ENCODE results near the gene RNF220.

- TF ChIP-seq, protein P1, sequence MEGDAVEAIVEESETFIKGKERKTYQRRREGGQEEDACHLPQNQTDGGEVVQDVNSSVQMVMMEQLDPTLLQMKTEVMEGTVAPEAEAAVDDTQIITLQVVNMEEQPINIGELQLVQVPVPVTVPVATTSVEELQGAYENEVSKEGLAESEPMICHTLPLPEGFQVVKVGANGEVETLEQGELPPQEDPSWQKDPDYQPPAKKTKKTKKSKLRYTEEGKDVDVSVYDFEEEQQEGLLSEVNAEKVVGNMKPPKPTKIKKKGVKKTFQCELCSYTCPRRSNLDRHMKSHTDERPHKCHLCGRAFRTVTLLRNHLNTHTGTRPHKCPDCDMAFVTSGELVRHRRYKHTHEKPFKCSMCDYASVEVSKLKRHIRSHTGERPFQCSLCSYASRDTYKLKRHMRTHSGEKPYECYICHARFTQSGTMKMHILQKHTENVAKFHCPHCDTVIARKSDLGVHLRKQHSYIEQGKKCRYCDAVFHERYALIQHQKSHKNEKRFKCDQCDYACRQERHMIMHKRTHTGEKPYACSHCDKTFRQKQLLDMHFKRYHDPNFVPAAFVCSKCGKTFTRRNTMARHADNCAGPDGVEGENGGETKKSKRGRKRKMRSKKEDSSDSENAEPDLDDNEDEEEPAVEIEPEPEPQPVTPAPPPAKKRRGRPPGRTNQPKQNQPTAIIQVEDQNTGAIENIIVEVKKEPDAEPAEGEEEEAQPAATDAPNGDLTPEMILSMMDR (IDR thresholded peaks at IDR 0.05), result no peak
- TF ChIP-seq POLR2A (IDR thresholded peaks at IDR 0.05) (no peak), EP300 (IDR thresholded peaks at IDR 0.05) (no peak)
Observed at GRCh38 chr1:44634606-44635189, 229.6 kb downstream of the RNF220 start.
